ENCODE results near the gene DYNC1H1.

Gene DYNC1H1

DNA sequence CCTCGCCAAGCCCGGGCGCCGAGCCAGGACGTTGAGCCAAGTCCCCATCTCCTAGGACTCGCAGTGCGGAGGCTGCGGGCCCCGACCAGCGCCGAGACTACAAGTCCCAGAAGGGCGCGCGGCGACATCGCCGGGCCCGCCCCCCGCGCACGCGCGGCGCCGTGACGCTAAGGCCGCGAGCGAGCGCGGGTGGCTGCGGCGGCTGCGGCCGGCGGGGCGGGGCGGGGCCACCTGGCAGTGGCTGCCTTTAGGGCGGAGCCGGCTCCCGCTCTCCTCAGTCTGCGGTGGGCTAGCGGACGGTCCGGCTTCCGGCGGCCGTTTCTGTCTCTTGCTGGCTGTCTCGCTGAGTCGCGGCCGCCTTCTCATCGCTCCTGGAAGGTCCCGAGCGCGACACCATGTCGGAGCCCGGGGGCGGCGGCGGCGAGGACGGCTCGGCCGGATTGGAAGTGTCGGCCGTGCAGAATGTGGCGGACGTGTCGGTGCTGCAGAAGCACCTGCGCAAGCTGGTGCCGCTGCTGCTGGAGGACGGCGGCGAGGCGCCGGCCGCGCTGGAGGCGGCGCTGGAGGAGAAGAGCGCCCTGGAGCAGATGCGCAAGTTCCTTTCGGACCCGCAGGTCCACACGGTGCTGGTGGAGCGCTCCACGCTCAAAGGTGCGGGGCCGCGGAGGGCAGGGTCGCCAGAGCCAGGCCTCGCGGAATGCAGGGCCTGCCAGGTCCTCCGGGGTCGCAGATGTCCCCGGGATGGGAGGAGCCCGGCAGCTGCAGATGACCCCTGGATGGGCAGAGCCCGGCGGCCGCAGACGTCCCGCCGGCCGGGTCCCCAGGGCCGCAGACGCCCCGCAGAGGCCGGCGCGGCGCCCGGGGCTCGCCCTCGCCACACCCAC lies at the start of gene DYNC1H1:
Gene DYNC1H1, plus strand, starts transcription at position 277 of the 884 bp plus-strand sequence. Its CDS starts 119 bp downstream, at position 396.
- DNase-seq: peak; percentile 98

DNA sequence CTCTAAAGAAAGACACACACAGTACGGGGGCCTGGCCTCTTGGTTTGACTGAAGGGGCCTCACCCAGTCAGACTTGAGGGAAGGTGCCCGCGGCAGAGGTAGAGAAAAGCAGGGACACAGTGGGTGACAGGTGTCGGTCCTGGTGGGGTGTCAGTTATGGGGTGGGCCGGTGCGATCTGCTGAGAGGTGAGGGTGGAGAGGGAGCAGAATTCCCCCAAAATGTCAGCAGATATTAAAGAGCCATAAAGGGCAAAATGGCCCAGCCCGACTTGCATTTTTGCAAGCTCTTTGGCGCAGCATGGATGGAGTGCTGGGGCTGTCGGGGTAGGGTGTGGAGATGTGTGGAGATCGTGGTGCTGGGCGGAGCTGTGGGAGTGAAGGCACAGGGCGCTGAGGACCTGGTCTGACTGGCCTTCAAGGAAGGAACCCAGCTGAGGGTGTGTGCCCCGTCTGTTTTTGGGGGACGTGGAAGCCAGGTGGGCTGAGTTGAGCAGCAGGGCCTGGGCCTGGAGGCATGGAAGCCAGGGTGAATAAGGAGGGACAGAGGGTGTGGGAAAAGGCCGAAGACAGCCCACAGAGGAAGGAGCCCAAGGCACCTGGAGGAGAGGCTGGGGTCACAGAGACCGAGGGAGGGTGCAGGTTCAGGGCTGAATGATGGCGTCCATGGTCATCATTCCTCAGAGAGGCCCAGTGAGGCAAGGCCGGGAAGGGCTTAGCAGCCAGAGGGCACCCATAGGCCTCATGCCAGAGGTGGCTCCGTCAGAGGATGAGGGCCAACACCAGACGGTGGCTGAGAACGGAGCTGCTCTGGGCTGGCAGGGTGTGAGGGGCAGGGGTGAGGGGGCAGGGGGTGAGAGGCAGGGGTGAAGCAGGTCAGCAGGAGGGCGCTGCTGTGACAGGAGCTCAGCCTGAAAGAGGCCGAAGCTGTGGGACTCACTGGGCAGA lies 48.2 kb upstream of the DYNC1H1 start:
- no peak for DNase-seq

DNA sequence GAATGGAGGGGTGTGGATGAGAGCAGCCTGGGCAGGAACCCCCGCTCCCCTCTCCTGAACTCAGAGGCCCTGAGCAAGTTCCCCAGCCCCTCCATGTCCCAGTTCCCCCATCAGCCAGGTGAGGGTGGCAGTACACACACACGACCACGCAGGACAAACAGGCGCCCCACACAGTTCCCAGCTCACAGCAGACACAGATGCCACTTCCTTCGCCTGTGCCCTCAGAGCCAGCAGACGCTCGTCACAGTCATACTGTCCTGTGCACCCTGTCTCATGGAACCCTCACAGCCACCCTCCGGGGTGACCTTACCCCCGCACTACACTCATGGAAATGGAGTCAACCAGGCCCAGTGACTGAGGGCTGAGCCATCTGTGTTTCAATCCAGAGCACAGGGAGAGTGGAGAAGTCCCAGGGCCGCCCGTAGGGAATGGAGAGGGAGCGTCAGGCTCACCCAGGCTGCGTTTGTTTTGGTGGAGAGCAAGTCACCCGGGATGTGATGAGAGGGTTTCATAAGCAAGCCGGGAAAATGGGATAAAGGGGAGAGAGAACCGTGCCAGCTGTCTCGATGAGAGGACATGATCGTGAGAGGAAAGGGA lies 47.5 kb upstream of the DYNC1H1 start:
- DNase-seq: no peak

DNA sequence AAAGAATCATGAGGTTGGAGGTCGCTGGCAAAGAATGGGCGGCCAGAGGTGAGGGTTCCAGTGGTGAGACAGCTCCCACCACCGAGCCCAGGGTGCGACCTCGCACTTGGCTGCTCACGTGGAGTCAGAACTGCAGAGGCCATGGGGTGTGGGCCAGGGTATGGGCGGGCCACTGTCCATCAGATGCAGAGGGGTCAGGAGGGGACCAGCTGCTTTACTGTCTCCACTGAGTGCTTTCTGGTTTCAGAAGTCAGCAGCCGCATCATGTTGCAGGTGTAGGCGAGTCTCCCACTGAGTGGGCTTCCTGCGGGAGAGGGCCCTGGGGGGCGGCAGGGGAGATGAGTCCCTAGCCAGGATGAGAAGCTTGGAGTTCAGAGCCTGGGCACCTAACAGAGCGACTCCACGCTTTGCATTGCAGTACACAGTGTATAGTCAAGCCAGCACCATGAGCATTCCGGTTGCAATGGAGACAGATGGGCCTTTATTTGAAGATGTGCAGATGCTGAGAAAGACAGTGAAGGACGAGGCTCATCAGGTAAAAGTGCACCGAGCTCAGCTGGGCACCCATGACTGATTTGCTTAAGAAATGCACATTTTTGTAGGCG lies 46.9 kb upstream of the DYNC1H1 start:
- DNase-seq: no peak

DNA sequence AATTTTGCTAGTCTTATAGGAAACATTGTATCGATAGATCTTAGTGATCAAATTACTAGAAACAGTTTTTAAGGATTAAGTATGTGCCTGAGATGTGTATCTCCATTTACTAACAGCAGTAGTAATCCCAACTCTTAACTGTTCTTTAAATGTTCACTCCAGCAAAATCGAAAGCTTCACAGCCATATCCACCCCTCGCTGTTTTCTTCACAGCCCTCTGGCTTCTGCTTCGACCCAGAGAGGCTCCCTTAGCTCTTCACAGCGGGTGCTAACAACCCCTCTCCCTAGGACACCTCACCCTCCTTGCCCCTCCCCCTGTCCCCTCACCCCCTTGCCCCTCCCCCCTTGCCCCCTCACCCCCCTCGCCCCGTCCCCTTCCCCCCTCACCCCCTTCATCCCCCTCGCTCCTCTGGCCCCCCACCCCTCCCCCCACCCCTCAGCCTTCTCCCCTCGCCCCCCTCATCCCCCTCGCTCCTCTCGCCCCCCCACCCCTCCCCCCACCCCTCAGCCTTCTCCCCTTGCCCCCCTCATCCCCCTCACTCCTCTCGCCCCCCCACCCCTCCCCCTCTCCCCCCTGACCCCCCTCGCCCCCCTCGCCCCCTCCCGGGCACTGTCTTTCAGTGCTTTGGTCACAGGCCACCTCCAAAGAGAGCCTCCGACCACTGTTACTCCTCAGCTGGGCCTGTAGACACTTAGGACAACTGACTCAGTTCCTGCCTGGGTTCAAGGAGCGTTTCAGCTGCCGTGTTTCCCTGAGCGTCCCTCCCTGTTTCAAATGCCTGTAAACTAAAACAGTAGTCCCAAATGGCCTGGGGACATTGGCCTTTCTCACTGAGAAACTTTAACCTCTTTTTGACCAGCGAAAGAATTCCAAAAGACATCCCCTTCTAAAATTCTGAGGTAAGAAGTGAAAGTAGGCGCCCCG lies 46.0 kb upstream of the DYNC1H1 start:
- no peak for DNase-seq

DNA sequence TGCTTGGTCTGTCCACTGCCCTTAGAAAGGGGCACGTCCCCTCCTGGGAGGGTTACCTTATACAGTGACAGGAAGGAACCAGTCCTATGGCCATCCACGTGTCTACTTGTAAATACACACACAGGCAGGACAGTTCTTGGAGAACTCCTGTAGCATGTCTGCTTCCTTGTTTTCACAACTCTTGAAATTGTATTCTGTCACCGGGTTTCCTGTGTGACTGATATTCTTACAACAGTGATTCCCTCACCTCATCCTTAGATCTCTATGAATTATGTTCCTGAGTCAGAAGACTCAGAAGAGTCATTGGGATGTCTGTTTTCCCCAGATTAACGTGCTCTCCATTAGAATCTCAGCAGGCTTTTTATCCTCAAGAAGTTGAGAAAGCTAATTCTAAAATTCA lies 44.1 kb upstream of the DYNC1H1 start:
- no peak for DNase-seq

DNA sequence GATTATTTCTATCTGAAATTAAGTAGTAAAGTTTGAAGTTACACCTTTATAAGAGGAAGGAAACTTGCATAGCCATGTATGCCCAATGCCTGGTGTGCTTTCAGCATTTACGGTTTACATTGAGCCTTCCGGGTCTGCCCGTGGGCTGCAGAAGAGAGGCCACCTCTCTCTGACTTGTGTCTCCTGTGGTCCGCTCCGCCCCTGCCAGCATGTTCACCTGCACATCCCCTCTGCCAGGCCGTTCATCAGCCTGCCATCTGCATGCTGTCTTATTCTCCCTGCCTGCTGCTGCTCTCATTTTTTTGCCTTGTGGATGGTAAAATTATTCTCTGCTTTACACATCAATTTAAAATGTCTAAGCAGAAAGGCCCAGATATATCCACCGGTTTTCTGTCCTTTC lies 41.5 kb upstream of the DYNC1H1 start:
- no peak for DNase-seq

DNA sequence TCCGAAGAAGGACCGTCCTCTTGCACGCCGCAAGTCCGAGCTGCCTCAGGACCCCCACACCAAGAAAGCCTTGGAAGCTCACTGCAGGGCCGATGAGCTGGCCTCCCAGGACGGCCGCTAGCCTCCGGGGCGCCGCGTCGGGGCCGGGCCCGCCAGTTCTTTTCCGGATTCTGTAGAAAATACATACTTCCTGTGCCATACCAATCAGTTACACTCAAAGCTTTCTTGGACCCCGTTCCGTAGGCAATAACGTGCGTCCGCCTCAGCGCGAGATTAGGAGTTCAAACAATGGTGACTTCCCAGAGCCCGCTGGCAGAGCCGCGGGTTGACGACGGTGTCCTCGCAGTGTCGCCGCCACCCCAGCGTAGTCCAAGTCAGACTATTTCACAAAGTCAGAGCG lies 39.2 kb upstream of the DYNC1H1 start:
- DNase-seq: no peak

DNA sequence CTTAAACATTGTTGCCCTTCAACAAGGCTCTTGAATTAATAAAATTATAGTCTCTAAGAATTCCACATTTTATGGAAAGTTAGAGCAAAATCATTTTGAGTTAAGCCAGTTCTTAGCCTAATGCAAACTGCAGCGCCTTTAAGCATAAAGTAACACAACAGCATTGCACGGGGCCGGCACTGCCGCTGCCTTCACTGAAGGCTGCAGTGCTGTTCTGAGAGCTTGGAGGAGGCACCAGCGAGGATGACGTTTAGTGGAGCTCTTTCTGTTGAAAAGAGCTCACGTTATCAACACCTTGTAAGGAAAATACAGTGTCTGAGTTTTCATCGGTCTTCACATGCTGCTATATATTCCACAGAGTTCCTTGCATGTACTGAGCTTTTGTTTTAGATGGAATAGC lies 38.3 kb upstream of the DYNC1H1 start:
- no peak for DNase-seq

DNA sequence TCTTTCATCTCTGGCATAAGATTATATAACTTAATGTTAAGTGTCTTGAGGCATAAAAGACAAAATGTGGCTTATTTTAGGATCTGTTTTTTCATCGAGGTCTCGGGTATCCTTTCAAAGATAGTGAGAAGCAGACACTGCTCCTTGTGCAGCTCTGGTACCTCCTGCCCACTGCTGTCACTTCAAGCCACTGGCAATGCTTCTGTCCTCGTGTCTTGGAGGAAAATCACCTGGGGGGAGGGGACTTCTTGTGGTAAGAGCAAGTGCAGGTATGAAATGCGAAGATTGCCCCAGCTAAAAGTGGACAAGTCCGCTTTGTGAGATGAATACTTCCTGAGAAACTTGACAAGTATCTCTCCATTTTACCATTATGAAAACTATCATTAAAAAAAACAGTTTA lies 37.8 kb upstream of the DYNC1H1 start:
- DNase-seq: no peak

DNA sequence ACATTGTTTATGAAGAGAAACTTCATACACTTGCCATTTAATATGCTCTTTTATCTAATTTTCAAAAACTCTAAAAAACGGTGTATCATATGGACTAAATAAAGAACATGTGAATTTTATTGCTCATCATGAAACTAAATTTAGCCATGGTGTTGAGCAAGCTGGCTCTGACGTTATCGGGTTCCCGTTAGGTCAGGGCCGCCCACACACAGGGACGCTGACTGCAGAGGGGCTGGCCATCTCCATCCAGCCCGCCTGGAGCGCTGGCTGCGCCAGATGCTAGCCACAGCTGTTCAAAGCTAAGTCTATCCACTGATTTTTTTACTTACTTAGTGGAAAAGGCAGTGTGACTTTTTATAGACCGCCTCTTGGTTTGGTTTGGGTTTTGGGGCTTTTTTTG lies 36.5 kb upstream of the DYNC1H1 start:
- no peak for DNase-seq

DNA sequence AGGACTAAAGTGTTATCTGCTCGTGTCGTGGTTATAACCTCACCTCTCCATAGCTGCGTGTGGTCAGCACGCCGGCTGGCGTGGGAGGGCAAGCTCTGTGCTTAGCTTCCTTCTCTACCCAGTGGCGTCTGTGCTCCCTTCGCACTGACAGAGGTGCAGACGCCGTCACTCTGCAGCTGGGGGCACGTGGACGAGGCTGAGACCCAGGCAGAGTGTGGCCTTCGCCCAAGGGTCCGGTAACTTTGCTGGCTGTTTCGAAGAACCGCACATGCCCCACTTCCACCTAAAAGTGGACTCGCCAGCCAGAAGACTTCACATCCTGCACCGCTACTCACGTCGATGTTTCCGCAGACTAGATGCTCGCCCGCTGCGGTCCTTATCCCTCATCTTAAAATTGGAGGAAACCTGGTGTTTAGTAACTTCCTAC lies 35.9 kb upstream of the DYNC1H1 start:
- DNase-seq: no peak

DNA sequence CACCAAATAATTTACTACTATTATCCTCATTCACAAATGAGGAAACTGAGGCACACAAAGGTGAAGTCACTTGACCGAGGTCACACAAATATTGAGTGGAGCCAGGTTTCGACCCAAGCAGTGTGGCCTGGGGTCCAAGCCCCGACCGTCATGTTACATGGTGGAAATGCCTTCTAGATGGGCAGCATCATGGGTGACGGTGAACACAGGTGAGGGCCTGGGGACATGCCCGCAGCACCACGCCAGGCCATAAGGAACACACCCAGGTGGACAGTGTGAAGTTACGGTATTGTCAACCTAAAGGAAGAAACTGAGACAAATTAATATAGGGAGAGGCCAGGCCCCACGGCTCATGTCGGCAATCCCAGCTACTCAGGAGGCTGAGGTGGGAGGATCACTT lies 35.3 kb upstream of the DYNC1H1 start:
- DNase-seq: no peak

DNA sequence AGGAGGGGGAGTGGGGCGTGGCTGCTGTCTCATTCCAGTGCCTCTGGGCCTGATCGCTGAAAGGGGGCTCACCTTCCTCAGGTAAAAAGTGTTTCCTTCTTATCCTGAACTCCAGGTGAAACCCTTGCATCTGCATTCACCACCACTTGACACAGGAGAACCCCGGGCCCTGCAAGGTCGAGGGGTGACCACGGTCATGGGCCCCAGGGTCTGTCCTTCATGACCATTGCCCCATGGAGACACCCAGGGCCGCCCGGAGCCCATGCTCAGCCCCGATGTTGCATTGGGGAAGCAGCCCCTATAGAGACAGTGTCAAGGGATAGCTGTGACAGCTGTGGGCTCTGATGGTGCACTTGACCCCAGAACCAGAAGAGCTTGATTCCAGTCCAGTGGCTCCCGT lies 34.4 kb upstream of the DYNC1H1 start:
- DNase-seq: no peak

DNA sequence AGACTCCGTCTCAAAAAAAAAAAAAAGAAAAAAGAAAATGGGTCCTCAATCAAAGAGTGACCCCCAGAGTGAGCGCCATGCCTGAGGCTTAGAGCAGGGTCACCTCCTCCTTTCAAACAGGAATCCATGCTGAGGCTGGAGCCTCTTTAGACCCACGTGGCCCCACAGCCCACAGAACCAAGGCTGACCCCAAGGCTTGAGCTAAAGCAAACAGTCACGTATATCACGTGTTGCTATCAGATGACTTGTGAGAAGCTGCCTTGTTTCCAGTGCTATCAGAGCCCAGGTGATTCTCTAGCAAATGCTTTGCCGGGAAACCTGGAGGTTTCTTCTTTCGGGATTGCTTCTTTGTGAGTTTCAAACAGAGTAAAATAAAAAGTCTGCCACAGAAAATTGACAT lies 31.7 kb upstream of the DYNC1H1 start:
- no peak for DNase-seq

DNA sequence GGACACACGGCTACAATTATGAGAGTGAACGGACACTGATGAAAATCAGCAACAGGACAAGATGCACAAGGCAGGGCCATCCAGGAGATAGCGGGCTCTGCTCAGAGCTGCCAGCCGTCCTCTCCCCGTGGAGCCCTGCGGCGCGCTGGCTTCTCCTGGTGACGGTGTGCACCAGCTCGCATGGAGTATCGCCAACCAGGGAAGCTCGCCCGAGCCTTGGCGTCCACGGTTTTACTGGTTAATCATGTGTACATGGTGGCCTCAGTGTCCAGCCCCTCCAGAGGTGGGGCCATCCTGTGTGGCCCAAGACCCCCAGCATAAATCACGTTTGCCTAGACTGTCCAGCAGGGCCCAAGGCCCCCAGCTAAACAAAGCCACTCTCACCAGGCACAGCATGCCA lies 31.2 kb upstream of the DYNC1H1 start:
- no peak for DNase-seq

DNA sequence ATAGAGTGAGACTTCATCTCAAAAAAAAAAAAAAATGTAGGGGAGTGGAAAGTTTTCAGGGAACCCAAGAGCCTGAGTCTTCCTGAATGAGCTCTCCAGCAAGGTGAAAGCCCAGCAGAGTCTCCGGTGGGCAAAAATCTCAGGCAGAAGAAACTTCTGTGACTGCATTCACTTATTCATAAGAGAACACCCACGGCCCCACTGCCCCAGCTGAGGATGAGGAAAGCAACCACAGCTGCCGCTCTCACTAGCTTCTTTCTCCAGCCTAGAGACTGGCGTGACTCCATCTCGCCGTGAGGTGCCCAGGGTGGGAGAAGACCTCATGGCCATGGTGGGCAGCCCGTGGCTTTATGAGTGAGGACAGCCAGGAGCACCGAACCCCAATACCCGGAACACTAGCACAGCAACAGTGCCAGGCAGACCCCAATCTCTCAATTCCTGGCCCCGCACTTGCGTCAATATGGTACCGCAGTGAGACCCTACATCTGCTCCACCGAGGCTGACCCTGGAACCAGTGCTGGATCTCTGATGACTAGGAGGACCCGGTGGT lies 29.7 kb upstream of the DYNC1H1 start:
- no peak for DNase-seq

DNA sequence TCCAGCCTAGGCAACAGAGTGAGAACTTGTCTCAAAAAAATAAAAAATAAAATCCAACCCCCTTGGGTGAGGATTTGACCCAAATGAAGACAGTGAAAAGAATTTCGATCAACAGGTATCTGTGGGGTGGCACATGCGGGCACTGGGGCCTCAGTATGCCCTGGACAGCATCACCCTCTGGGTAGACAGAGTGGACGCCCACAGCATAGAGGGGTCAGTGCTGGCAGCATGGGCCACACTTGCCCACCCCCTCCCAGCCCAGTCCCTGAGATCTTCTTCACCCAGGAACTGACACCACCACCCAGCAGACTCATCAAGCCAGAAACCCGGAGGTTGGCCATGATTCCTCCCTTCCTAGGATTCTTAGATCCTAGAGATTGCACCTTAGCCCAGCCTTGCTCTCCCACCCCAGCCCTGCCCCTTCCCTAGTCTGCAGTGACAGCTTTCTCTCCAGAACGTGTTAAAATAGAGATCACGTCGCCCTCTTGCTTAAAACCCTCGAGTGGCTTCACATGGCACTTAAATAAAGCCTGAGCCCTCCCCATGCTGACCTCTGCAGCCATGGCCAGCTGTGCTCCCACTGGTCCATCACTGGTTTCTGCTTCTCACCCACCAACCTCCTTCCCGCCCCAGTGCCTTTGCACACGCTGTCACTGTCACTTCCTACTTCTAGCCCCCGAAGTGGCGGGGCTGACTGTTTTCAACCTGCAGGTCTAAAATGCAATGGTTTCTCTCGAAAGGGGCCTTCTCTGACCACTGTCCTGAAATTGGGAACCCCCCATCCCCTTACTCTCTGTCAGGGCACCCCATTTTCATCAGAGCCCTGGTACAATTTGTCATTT lies 26.2 kb upstream of the DYNC1H1 start:
- no peak for DNase-seq

DNA sequence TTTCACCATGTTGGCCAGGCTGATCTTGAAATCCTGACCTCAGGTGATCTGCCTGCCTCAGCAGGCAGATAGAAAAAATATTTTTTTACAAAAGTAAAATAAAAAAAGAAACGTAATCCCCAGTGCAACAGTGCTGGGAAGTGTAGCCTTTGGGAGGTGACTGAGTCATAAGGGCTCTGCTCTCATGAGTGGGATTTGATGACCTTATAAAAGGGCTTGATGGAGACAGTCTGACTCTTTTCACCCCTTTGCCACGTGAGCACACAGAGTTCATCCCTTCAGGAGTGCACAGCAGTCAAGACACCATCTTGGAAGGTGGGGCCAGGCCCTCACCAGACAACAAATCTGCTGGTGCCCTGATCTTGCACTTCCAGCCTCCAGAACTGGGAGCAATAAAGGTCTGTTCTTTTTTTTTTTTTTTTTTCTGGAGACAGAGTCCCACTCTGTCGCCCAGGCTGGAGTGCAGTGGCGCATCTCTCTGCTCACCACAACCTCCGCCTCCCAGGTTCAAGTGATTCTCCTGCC lies 24.7 kb upstream of the DYNC1H1 start:
- DNase-seq: no peak

DNA sequence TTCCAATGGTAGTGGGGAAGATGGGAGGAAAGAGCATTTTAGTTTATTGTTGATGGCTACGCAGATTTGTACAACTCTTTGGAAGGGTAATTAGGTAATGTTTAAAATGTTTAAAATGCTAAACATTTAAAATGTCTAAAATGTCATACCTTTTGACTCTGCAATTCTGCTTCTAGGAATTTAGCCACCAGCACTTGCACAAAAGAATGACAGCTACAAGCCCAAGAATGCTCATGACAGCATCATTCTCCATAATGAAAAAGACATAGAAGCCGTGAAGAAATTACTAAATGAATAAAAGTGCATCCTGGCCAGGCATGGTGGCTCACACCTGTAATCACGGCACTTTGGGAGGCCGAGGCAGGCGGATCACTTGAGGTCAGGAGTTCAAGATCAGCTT lies 19.9 kb upstream of the DYNC1H1 start:
- DNase-seq: no peak

Measured in NCI-H1105 (cell line).